GM10248 (cell line): ENCODE results near the gene SLC2A4RG.

ENCODE experiments used
- CTCF ChIA-PET: fragments of 300-600 bp; sonication (Branson Sonifier 250); formaldehyde crosslinking; extraction: SDS; loops from one replicate; lab custom pipeline; 2021; ENCODE audit warnings: antibody characterized with exemption; lab: Yijun Ruan, JAX
- POLR2A ChIA-PET: fragments of 350-650 bp; sonication (Branson Sonifier 250); formaldehyde crosslinking; extraction: SDS; loops from one replicate; lab custom pipeline; 2020; ENCODE audit warnings: antibody characterized with exemption; lab: Yijun Ruan, JAX
- DNase-seq: peaks from one replicate; pipeline ENCODE4 v3.0.0; 2012; ENCODE audit errors: extremely low spot score
- CTCF ChIP-seq: IDR thresholded peaks from 2 replicates; pipeline ENCODE4 v1.5.1; 2012; ENCODE audit warnings: mild to moderate bottlenecking, low read depth; ENCODE audit errors: extremely low read depth, missing control alignments, control extremely low read depth

The SLC2A4RG gene

DNA sequence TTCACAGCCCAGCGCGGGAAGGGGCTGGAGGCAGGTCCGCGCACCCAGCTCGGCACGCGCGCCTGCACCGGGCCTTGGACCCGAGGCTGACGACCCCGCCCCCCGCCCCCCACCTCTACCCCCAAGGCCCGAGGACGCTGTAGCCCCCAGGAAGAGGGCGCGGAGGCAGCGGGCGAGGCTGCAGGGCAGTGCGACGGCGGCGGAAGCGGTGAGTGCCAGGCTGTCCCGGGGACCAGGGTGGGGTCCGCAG lies 2.0 kb upstream of the SLC2A4RG start:
- ChIA-PET POLR2A (no interaction called here), CTCF (interaction anchor here (0.9 kb wide), 1 partner anchor 8 kb away, joined by 3 read pairs; no protein-coding TSS in a partner anchor)
- TF ChIP-seq CTCF, result no peak
- no peak for DNase-seq

- no peak for TF ChIP-seq CTCF
- CTCF ChIA-PET, result interaction anchor here (0.9 kb wide), 1 partner anchor 8 kb away, joined by 3 read pairs; no protein-coding TSS in a partner anchor
Measured at GRCh38 chr20:63737945-63738686, 1.5 kb upstream of the SLC2A4RG start.

DNA sequence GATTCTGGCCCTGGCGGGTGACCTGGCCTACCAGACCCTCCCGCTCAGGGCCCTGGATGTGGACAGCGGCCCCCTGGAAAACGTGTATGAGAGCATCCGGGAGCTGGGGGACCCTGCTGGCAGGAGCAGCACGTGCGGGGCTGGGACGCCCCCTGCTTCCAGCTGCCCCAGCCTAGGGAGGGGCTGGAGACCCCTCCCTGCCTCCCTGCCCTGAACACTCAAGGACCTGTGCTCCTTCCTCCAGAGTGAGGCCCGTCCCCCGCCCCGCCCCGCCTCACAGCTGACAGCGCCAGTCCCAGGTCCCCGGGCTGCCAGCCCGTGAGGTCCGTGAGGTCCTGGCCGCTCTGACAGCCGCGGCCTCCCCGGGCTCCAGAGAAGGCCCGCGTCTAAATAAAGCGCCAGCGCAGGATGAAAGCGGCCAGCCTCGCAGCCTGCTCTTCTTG lies 868 bp upstream of the SLC2A4RG start:
- POLR2A ChIA-PET, result interaction anchor here (1.0 kb wide), 1 partner anchor 31 kb away, joined by 3 read pairs; the partner anchor contains the start of genes ARFRP1 and ZGPAT
- DNase-seq, result peak; percentile 20
- CTCF ChIA-PET, result interaction anchor here (0.9 kb wide), 1 partner anchor 9 kb away, joined by 3 read pairs; no protein-coding TSS in a partner anchor
- no peak for TF ChIP-seq CTCF

More at GRCh38 chr20:63737945-63738686, 1.5 kb upstream of the SLC2A4RG start:
- POLR2A ChIA-PET, result no interaction called here
- DNase-seq, result peak; percentile 65

- TF ChIP-seq CTCF, result no peak
- peak; percentile 65 for DNase-seq
- ChIA-PET POLR2A (no interaction called here), CTCF (no interaction called here)
Measured at GRCh38 chr20:63740070-63740626, 572 bp downstream of the SLC2A4RG start.

DNA sequence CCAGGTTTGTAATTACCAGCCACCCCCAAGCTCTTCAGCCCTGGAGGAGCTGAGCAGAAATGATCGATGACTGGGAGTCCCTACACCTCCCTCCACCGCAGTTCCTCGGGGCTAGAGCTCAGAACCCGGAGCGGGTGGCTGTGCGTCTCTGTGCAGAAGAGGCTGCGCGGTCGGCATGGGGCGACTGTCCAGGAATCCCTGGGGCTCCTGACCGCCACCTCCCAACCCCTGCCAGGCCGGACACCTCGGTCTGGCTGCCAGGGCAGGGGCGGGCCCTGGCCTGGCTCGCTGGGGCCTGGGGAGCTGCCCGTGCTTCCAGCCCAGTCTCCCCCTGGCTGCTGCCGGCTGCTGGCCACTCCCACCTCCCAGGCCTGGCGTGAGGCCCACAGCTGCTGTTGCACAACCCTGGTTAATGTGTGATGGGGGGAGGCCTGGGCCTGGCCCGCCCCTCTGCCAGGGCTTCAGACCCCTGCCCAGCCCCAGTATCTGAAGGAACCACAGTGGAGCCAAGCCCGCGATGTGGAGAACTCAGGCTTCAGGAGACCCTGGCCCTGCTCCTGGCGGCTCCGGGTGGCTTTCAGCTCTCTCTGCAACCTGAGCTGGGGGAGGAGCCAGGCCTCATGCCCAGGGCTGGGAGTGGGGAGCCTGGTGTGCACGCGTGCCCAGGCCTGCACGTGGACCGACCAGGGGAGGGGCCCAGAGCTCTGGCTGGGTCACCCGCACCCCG lies 1.2 kb downstream of the SLC2A4RG start:
- ChIA-PET POLR2A (no interaction called here), CTCF (interaction anchor here (1.2 to 1.4 kb wide), 2 partner anchors 45 to 124 kb away, joined by 3 to 5 read pairs; partner anchors contain the start of gene TPD52L2)
- TF ChIP-seq CTCF, result no peak
- DNase-seq, result peak; percentile 65

DNA sequence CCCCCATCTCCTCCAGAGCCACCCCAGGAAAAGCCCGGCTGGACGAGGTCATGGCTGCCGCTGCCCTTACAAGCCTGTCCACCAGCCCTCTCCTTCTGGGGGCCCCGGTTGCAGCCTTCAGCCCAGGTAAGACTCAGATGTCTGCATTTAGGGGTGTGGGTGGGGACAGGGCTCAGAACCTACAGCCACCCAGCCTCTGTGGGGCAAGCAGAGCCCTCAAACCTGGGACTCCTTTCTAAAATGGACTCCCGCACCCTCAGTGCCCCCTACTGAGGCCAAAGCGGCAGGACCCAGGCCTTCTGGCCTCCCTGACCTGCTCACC lies 1.7 kb downstream of the SLC2A4RG start:
- no peak for TF ChIP-seq CTCF
- DNase-seq, result no peak
- POLR2A ChIA-PET, result no interaction called here
- CTCF ChIA-PET, result interaction anchor here (1.2 to 1.4 kb wide), 2 partner anchors 45 to 123 kb away, joined by 3 to 5 read pairs; partner anchors contain the start of gene TPD52L2
